NCI-H1417 treated with DMSO at 0.1 percent for 48 hours (cell line): Measurements from ENCODE around the gene LPA.
A peak's percentile ranks its signal among the peaks of the same experiment; 100 is the strongest.

Source experiments
- DNase-seq: peaks from one replicate; lab custom pipeline; 2025; lab: John Stamatoyannopoulos, UW

Gene LPA

DNA sequence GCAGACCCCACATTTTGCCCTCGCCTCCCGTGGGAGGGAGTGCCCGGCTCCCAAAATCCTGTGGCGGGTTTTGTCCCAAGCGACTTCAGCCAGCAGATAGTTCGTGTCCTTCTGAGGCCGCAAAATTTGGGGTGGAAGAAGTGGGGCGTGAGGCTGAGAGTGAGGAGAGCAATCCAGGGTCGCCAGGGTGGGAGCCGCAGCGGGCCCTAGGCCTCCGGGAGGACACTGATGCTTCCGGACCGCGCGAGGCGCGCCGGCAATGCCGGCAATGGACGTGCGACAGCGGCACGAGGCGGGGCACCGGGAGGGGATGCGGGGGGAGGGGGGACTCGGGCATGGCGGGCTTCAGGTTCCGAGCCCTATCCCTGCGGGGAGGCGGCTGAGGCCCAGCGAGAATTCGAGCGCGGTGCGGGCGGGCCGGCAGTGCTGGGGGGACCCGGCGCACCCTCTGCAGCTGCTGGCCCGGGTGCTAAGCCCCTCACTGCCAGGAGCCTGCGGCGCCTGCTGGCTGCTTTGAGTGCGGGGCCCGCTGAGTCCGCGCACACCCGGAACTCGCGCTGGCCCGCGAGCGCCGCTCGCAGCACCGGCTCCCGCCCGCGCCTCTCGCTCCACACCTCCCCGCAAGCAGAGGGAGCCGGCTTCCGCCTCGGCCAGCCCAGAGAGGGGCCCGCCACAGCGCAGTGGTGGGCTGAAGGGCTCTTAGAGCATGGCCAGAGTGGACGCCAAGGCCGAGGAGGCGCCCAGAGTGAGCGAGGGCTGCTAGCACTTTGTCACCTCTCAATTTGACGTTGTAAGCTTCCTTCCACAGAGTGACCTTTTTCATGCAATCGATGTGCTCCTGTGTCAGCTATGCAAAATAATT is 143.8 kb downstream of the LPA start:
- DNase-seq: peak; percentile 42

DNA sequence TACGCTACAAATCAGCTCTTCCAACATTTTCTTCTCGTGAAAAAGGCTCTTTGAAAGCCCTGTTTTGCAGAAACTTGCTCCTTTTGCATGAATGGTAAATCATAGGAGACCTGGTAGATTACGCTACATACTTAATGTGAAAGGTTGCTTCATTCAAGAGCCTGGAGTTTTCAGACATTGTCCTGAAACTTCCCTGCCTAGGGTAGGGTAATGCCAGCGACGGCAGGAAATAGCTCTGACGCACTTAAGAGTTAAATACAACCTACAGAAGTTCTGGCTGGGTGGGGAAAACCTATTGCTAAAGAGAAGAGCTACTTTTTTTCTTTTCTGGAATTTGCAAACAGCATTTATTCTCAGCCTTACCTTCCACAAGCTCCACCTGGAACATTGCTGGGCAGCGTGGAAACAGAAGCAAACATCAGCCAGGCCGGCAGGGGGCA is 144.5 kb downstream of the LPA start:
- no peak for DNase-seq

DNA sequence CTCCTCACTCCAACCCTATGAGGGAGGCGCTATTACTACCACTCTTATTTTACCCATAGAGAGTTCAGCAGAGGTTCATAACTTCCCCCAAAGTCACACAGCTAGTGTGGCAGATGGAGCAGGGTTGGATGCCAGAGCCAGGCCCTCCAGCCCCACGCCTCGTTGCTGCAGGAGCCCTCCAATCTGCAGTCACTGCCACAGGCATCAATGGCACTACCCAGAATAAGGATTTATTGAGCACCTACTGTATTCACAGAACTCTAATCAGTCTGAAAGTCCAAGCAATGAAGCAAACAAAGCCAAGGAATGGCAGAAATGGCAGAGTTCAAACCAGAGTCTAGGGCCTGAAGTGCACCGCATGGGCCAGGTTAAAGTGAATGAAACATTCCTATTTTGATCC is 144.9 kb downstream of the LPA start:
- DNase-seq: no peak

DNA sequence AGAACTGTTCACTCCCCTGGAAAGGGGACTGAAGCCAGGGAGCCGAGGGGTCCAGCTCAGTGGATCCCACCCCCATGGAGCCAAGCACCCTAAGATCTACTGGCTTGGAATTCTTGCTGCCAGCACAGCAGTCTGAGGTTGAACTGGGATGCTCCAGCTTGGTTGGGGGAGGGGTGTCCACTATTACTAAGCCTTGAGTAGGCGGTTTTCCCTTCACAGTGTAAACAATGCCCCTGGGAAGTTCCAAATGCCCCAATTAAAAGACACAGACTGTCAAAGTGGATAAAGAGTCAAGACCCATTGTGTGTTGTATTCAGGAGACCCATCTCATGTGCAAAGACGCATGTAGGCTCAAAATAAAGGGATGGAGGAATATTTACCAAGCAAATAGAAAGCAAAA is 150.2 kb downstream of the LPA start:
- no peak for DNase-seq

DNA sequence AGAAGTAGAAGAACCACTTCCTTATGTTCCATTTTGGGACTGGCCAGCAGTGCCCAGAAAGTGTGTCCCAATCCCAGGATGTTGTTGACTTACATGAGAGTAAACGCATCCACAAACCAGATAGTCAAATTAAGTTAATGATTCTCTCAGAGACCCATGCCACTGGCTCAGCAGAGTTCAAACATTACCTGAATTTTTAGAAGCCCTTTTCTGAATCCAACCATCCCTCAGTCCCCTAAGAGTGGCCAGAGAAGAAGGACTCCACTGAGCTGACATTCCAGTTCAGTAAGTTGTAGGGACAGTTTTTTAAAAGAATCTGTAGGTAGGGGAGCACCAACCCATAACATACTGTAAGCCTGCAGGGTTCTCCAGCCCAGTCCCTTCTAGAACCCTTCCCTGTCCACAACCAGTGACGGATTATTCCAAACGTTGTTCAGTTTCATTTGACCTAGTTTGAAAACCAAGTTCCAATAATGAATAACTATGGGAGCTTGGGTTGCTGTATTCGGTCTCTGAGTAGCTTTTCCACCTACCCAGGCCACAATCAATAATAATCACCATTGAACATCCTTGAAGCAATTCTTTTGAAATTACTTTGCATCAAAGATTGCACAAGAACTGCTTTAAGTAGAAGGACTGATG is 153.0 kb downstream of the LPA start:
- DNase-seq: no peak

DNA sequence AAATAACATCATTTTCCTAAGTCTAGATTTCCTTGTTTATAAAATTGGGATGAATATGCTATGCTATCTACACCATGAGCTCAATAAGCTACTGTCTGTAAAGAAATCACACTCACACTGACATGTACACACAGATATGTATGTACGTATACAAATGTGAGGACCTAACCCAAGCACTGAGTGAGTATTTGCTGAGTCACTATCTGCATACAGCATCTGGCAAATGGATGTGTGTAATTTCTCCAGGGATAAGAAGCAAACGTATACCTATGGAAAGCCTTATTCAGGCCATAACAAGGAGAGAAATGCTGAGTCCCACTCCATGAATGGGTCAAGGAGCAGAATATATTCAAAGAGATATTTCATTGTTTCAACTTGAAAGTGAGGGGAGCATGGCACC is 153.9 kb downstream of the LPA start:
- no peak for DNase-seq

DNA sequence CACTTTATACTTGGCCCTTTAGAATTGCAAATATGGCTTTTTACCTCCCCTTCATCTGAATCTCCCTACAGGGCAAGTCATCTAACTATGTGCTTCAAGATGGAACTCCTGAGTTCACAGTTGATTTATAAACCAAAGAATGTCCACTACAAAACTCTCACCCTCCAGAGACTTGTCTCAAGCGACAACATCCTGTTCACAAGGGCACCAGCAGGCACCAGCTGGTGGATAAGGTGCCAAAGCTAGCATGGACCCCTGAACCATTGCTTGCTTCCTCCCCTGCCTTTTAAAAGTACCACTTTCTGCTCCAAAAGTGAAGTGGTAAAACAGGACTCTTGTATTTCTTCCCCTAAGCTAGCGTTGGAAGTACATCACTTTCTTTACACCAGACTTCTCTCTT is 154.5 kb downstream of the LPA start:
- no peak for DNase-seq

DNA sequence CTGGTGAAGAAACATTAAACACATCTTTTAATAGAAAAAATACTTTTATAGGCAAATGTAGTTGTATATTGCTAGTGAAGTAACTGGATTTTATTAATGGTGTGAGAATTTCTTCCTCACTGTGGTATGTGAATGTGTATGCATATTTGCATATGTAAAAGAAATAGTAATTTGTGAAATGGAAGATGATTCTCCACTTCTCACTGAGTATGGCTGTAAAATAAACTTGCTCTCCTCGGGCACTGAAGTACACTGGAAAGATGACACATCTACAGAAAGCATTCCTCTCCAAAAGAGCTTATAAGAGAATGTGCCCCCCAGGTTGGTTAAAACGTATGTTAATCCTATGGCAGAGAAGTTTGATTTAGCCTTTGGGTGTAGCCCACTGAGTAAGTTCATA is 155.5 kb downstream of the LPA start:
- no peak for DNase-seq

DNA sequence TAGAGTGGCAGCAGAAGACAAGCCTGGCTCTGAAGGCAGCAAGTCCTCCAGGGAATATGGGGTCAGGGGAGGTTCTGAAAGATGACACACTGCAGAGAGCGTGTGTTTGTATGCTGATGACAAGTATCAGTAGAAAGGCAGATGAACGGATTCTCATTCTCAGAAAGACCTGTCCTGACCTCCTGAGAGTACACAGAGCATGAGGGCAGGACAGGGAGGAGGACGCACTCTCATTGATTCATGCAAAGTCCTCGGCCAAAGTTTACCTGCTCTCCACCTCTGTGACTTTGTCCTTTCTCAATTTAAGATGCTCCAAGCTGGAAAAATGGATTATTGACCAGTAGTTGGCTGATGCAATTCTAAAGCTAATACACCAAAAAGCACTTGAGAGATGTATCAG is 156.7 kb downstream of the LPA start:
- DNase-seq: no peak

DNA sequence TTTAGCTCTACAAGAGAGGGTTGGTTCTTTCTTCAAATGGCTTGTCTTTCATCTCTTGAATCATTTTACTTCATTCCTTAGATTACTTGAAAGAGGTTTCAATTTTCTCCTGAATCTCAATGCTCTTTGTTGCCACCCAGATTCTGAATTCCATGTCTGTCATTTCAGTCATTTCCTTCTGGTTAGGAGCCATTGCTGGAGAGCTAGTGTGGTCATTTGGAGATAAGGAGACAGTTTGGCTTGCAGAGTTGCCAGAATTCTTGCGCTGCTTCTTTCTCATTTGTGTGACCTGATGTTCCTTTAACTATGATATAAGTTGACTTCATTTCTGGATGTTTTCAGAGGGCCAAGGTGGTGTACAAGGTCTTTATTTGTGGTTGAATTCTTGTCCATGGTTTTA is 158.1 kb downstream of the LPA start:
- no peak for DNase-seq

DNA sequence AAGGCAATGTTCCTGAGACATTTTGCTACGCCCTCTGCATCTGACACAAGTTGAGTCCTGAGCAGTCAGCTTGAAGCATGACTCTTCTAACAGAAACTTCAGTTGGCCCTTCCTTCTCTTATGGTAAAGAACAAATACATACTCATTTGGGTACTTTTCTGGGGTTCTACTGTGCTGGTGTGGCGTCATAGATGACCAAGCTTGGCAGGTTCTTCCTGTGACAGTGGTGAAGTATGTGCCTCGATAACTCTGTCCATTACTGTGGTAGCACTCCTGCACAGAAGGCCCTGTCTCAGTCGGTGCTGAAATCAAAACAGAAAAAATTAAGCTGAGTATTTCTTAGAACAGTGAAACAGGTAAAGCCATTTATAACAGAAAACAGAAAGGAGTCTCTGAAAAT is 163.4 kb downstream of the LPA start:
- no peak for DNase-seq

DNA sequence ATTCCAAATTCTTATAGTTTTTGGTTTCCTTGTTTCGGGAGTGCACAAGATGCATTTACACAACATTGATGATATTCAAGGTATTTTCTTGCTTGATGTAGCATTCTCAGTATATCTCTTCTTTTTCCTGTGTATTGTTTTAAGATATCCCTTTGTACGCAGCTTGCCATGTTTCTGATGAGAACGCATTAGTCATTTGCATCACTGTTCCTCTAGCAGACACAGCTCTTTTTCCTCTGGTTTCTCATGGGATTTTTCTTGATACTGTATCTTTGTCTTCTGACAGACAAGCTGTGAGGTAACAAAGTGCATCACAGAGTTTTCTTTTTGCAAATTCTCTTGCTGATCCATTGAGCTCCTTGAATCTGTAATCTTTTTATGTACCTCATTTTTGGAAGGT is 169.5 kb downstream of the LPA start:
- DNase-seq: no peak

DNA sequence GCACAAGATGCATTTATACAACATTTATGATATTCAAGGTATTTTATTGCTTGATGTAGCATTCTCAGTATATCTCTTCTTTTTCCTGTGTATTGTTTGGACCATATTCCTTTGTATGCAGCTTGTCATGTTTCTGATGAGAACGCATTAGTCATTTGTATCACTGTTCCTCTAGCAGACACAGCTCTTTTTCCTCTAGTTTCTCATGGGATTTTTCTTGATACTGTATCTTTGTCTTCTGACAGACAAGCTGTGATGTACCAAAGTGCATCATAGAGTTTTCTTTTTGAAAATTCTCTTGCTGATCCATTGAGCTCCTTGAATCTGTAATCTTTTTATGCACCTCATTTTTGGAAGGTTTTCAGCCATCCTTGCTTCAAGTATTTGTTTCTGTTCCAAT is 175.0 kb downstream of the LPA start:
- no peak for DNase-seq

DNA sequence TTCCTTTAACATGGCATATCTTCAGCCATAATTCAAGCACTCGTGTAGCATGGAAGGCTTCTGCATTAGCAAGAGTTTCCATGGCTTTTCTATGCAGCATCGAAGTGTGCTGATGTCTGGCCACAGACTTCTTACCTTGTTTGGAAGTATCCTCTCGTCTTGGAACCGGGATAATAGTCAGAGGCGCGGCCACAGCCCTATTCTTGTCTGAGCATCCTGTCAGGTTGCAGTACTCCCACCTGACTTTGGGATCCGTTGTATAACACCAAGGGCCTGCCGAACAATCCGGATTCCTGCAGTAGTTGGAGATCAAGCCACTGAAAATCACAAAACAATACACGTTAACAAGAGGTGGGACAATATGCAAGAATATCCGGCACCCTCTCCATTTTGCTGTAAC is 177.0 kb downstream of the LPA start:
- DNase-seq: no peak
